A204.1 (cell line): ENCODE results near the gene SLC28A1.
"Not testable (repeated sequence)": the region's sequence is repeated elsewhere in the genome, so short reads cannot be mapped to it uniquely, and the experiment has no call there.

Source experiments
- FAIRE-seq: peaks from 2 replicates; lab custom pipeline; 2012; peaks lifted over from hg19 to GRCh38; lab: Jason Lieb, UNC

Gene SLC28A1

GRCh38 chr15:84970843-84971242 lies 86.4 kb downstream of the SLC28A1 start:
- no peak for FAIRE-seq

- FAIRE-seq = no peak
These were observed 89.3 kb downstream of the SLC28A1 start for GRCh38 chr15:84973492-84974460.

- FAIRE-seq = no peak
These were observed 91.4 kb downstream of the SLC28A1 start for GRCh38 chr15:84975871-84976351.

- no peak for FAIRE-seq
These were observed 92.4 kb downstream of the SLC28A1 start for GRCh38 chr15:84976746-84977345.

GRCh38 chr15:84979651-84980050 lies 95.2 kb downstream of the SLC28A1 start:
- FAIRE-seq = no peak

- FAIRE-seq = no peak
These were observed 96.0 kb downstream of the SLC28A1 start for GRCh38 chr15:84980196-84981053.

- FAIRE-seq = no peak
These were observed 96.7 kb downstream of the SLC28A1 start for GRCh38 chr15:84981054-84981710.

- FAIRE-seq = no peak
These were observed 97.3 kb downstream of the SLC28A1 start, which contains the start of gene PDE8A for GRCh38 chr15:84981711-84982300. PDE8A (plus strand) TSS chr15:84981856; CDS start chr15:84982163, 307 bp downstream.

- no peak for FAIRE-seq
These were observed 97.9 kb downstream of the SLC28A1 start for GRCh38 chr15:84982301-84982920.

GRCh38 chr15:84983294-84983693 lies 98.8 kb downstream of the SLC28A1 start:
- FAIRE-seq = no peak

GRCh38 chr15:84983711-84984110 lies 99.2 kb downstream of the SLC28A1 start:
- no peak for FAIRE-seq

GRCh38 chr15:84985158-84985557 lies 100.7 kb downstream of the SLC28A1 start:
- FAIRE-seq = no peak

- not testable (repeated sequence) for FAIRE-seq
These were observed 102.9 kb downstream of the SLC28A1 start for GRCh38 chr15:84987351-84987750.

- FAIRE-seq = no peak
These were observed 103.6 kb downstream of the SLC28A1 start for GRCh38 chr15:84987949-84988624.

- no peak for FAIRE-seq
These were observed 104.6 kb downstream of the SLC28A1 start for GRCh38 chr15:84988909-84989644.

GRCh38 chr15:84990507-84990906 lies 106.0 kb downstream of the SLC28A1 start:
- no peak for FAIRE-seq

- no peak for FAIRE-seq
These were observed 106.7 kb downstream of the SLC28A1 start for GRCh38 chr15:84991014-84991712.

- FAIRE-seq = no peak
These were observed 107.9 kb downstream of the SLC28A1 start for GRCh38 chr15:84992157-84992944.
